Progenitor cell of endocrine pancreas (in vitro differentiated cells): ENCODE measurements around the gene RALGAPA1. TPM values are rescaled to one million over a fixed set of nuclear protein-coding genes. Genes with fewer than 3 reads are reported as not detected.

ENCODE experiments used
- DNase-seq: peaks from one replicate; pipeline ENCODE4 v3.0.0; 2021; ENCODE audit warnings: low spot score; ENCODE audit not compliant: unreplicated experiment
- H3K27ac Mint-ChIP-seq: 2 replicates; pipeline ENCODE4 v1.8.0; 2021; ENCODE audit warnings: mild to moderate bottlenecking, moderate library complexity, mixed read lengths
- H3K27me3 Mint-ChIP-seq: 2 replicates; pipeline ENCODE4 v1.8.0; 2021; ENCODE audit warnings: mixed read lengths
- H3K36me3 Mint-ChIP-seq: 2 replicates; pipeline ENCODE4 v1.8.0; 2022; ENCODE audit warnings: mixed read lengths; ENCODE audit not compliant: insufficient read depth
- H3K4me1 Mint-ChIP-seq: 2 replicates; pipeline ENCODE4 v1.8.0; 2021; ENCODE audit warnings: low read depth, mixed read lengths
- H3K4me3 Mint-ChIP-seq: 2 replicates; pipeline ENCODE4 v1.8.0; 2021; ENCODE audit warnings: low read depth, mild to moderate bottlenecking, moderate library complexity, mixed read lengths
- H3K9me3 Mint-ChIP-seq: 2 replicates; pipeline ENCODE4 v1.8.0; 2021; ENCODE audit warnings: low read depth, mixed read lengths
- CTCF ChIP-seq: fragments of 200-600 bp; sonication (generic); IDR thresholded peaks from one replicate; pipeline ENCODE4 v1.5.0; 2021; ENCODE audit warnings: antibody characterized with exemption, mild to moderate bottlenecking; ENCODE audit not compliant: unreplicated experiment
- total RNA-seq: library from RNA; stranded (reverse); gene quantifications from 2 replicates; pipeline ENCODE4 v1.2.1, GENCODE V29; 2021

Gene RALGAPA1
- total RNA-seq, 1 donor from 2014 or later = 58.7 TPM

- H3K36me3 Mint-ChIP-seq = no peaks in the 10 kb centered on the region
- H3K27me3 Mint-ChIP-seq = peaks cover 78% of the 10 kb centered on the region
- no peak overlapping the region for H3K4me3 Mint-ChIP-seq
- no peaks in the 10 kb centered on the region for H3K9me3 Mint-ChIP-seq
- H3K4me1 Mint-ChIP-seq = peaks cover 3% of the 10 kb centered on the region
- no peak for DNase-seq
- no peak for TF ChIP-seq CTCF
- H3K27ac Mint-ChIP-seq = no peak overlapping the region
These were observed 276.9 kb downstream of the RALGAPA1 start for GRCh38 chr14:35531960-35532747.

GRCh38 chr14:35526962-35527361, 282.1 kb downstream of the RALGAPA1 start:
- H3K9me3 Mint-ChIP-seq = no peaks in the 10 kb centered on the region
- no peak for DNase-seq
- H3K4me1 Mint-ChIP-seq = no peaks in the 10 kb centered on the region
- no peaks in the 10 kb centered on the region for H3K36me3 Mint-ChIP-seq
- peaks cover 45% of the 10 kb centered on the region for H3K27me3 Mint-ChIP-seq
- H3K27ac Mint-ChIP-seq = no peak overlapping the region
- TF ChIP-seq CTCF = no peak
- H3K4me3 Mint-ChIP-seq = no peak overlapping the region

GRCh38 chr14:35525695-35526094, 283.4 kb downstream of the RALGAPA1 start:
- Mint-ChIP-seq H3K9me3 (no peaks in the 10 kb centered on the region), H3K4me3 (no peak overlapping the region), H3K36me3 (no peaks in the 10 kb centered on the region), H3K27me3 (peaks cover 33% of the 10 kb centered on the region), H3K4me1 (no peaks in the 10 kb centered on the region), H3K27ac (no peak overlapping the region)
- DNase-seq = no peak
- TF ChIP-seq CTCF = no peak

GRCh38 chr14:35519986-35520385, 289.1 kb downstream of the RALGAPA1 start:
- Mint-ChIP-seq H3K27ac (no peak overlapping the region), H3K4me1 (no peaks in the 10 kb centered on the region), H3K9me3 (no peaks in the 10 kb centered on the region), H3K27me3 (no peaks in the 10 kb centered on the region), H3K4me3 (no peak overlapping the region), H3K36me3 (no peaks in the 10 kb centered on the region)
- DNase-seq = no peak
- no peak for TF ChIP-seq CTCF

GRCh38 chr14:35515916-35516315, 293.2 kb downstream of the RALGAPA1 start:
- H3K27ac Mint-ChIP-seq = no peak overlapping the region
- H3K4me1 Mint-ChIP-seq = no peaks in the 10 kb centered on the region
- H3K9me3 Mint-ChIP-seq = no peaks in the 10 kb centered on the region
- no peaks in the 10 kb centered on the region for H3K36me3 Mint-ChIP-seq
- no peaks in the 10 kb centered on the region for H3K27me3 Mint-ChIP-seq
- no peak for TF ChIP-seq CTCF
- no peak overlapping the region for H3K4me3 Mint-ChIP-seq
- no peak for DNase-seq
